Body of pancreas (tissue), 4 donors: ENCODE measurements around the gene SFXN5. TPM values are rescaled to one million over a fixed set of nuclear protein-coding genes. Genes with fewer than 3 reads are reported as not detected.

Experiments used
- ATAC-seq: fragments of 150-250 bp; one replicate; pipeline ENCODE4 v1.9.1; 2016
- DNase-seq, 4 donors: peaks; one replicate each; pipeline ENCODE4 v3.0.0-alpha.2; 2019
- H3K27ac ChIP-seq, 4 donors: fragments of 200-600 bp; sonication (generic); 1 replicate in 3 of 4; 2 replicates in 1 of 4; pipeline versions ENCODE4 v1.5.1 to v1.6.1; 2016 to 2019; ENCODE audit warnings: mild to moderate bottlenecking in 1 of 4, mixed read lengths in 1 of 4, moderate library complexity in 1 of 4
- H3K27me3 ChIP-seq, 2 donors: fragments of 200-600 bp; sonication (generic); one replicate each; pipeline ENCODE4 v1.6.0; 2016; ENCODE audit warnings: mild to moderate bottlenecking in 1 of 2
- H3K36me3 ChIP-seq, 2 donors: fragments of 200-600 bp; sonication (generic); replicated peaks in 1 of 2; 2 replicates each; pipeline ENCODE4 v1.5.1; 2016; ENCODE audit warnings: low read depth in 2 of 2; ENCODE audit not compliant: insufficient read depth in 1 of 2
- H3K4me1 ChIP-seq: fragments of 200-600 bp; sonication (generic); one replicate; pipeline ENCODE4 v1.6.0; 2016
- H3K4me3 ChIP-seq, 2 donors: fragments of 200-600 bp; sonication (generic); 1 replicate in 1 of 2; 2 replicates in 1 of 2; pipeline ENCODE4 v1.5.1; 2016 to 2019
- H3K9me3 ChIP-seq, 3 donors: fragments of 200-600 bp; sonication (generic); 1 replicate in 2 of 3; 2 replicates in 1 of 3; pipeline ENCODE4 v1.5.1; 2016
- CTCF ChIP-seq, 7 experiments: fragments of 450-650 bp in 4 of 7; fragments of 200-600 bp in 3 of 7; sonication (generic) in 3 of 7; IDR thresholded peaks; one replicate each; pipeline ENCODE4 v1.5.1; 2016 to 2019; ENCODE audit warnings: antibody characterized with exemption in 7 of 7
- POLR2A ChIP-seq, 3 donors: fragments of 450-650 bp; IDR thresholded peaks; one replicate each; pipeline ENCODE4 v1.6.1; 2016; ENCODE audit warnings: antibody characterized with exemption in 3 of 3, mild to moderate bottlenecking in 2 of 3
- WGBS, 2 donors: methylation state at CpG; one replicate each; pipeline ENCODE4 v1.1.5; 2017; 5-methylcytosine and 5-hydroxymethylcytosine counted together
- intact Hi-C: fragments of 100-400 bp; cut with DNase I; formaldehyde crosslinking; loops from one replicate; pipeline ENCODE4 v1.15.1; 2023
- total RNA-seq, 2 donors: library from RNA; depleted of rRNA; stranded (reverse); fragments of >200 nt; gene quantifications; one replicate each; pipeline ENCODE4 v1.1.0, GENCODE V29; 2016

SFXN5 gene
- total RNA-seq, 2 donors from 2014 or later: 4.3 to 5.4 TPM

GRCh38 chr2:73043929-73044832 is 27.3 kb downstream of the SFXN5 start:
- 74 to 89% methylated on average over 11 to 12 of the region's 12 CpGs for WGBS, 2 donors
- Histone ChIP-seq H3K4me1 (no peaks in the 10 kb centered on the region), H3K4me3 (no peak overlapping the region), H3K9me3 (no peaks in the 10 kb centered on the region), H3K27me3 (no peaks in the 10 kb centered on the region), H3K27ac (no peak overlapping the region), H3K36me3 (no peaks in the 10 kb centered on the region)
- ATAC-seq: no peak
- no peak for DNase-seq
- intact Hi-C loops: no loop called here
- no peak for TF ChIP-seq CTCF (IDR thresholded peaks at IDR 0.05)
- no peak for TF ChIP-seq POLR2A (IDR thresholded peaks at IDR 0.05)

- no peak for TF ChIP-seq CTCF (IDR thresholded peaks at IDR 0.05)
- no peak for TF ChIP-seq POLR2A (IDR thresholded peaks at IDR 0.05)
- H3K27ac ChIP-seq: no peak overlapping the region
- DNase-seq: no peak
- H3K27me3 ChIP-seq: no peaks in the 10 kb centered on the region
- H3K4me1 ChIP-seq: no peaks in the 10 kb centered on the region
- intact Hi-C loops: no loop called here
- H3K4me3 ChIP-seq: no peak overlapping the region
- H3K9me3 ChIP-seq: no peaks in the 10 kb centered on the region
- WGBS, 2 donors: 80 to 89% methylated on average over 4 to 5 of the region's 5 CpGs
- H3K36me3 ChIP-seq: no peaks in the 10 kb centered on the region
- ATAC-seq: no peak
Observed at GRCh38 chr2:73043276-73043675, 28.2 kb downstream of the SFXN5 start.

- Histone ChIP-seq H3K4me3 (no peak overlapping the region), H3K27me3 (no peaks in the 10 kb centered on the region), H3K4me1 (no peaks in the 10 kb centered on the region), H3K36me3 (no peaks in the 10 kb centered on the region), H3K27ac (no peak overlapping the region), H3K9me3 (no peaks in the 10 kb centered on the region)
- ATAC-seq: no peak
- DNase-seq: no peak
- TF ChIP-seq POLR2A (IDR thresholded peaks at IDR 0.05) (no peak), CTCF (IDR thresholded peaks at IDR 0.05) (no peak)
- intact Hi-C loops: no loop called here
- WGBS, 2 donors: 88 to 95% methylated on average over 6 of the region's 6 CpGs
Observed at GRCh38 chr2:73037947-73038585, 33.4 kb downstream of the SFXN5 start.

- no peak overlapping the region for H3K4me3 ChIP-seq
- 90 to 94% methylated on average over 11 of the region's 11 CpGs for WGBS, 2 donors
- H3K27me3 ChIP-seq: no peaks in the 10 kb centered on the region
- no peaks in the 10 kb centered on the region for H3K36me3 ChIP-seq
- ATAC-seq: no peak
- peaks cover 11% of the 10 kb centered on the region for H3K4me1 ChIP-seq
- DNase-seq: no peak
- TF ChIP-seq CTCF (IDR thresholded peaks at IDR 0.05) (no peak), POLR2A (IDR thresholded peaks at IDR 0.05) (no peak)
- no peak overlapping the region for H3K27ac ChIP-seq
- intact Hi-C loops: no loop called here
- H3K9me3 ChIP-seq: no peaks in the 10 kb centered on the region
Observed at GRCh38 chr2:73036766-73037165, 34.7 kb downstream of the SFXN5 start.
